Measurements from ENCODE around the gene PDE4B. TPM values are rescaled to one million over a fixed set of nuclear protein-coding genes. Genes with fewer than 3 reads are reported as not detected.
A peak's percentile ranks its signal among the peaks of the same experiment; 100 is the strongest.

The PDE4B gene
- total RNA-seq, 4 donors from 2014 or later = 0.08 to 6.7 (median 3.4) TPM

DNA sequence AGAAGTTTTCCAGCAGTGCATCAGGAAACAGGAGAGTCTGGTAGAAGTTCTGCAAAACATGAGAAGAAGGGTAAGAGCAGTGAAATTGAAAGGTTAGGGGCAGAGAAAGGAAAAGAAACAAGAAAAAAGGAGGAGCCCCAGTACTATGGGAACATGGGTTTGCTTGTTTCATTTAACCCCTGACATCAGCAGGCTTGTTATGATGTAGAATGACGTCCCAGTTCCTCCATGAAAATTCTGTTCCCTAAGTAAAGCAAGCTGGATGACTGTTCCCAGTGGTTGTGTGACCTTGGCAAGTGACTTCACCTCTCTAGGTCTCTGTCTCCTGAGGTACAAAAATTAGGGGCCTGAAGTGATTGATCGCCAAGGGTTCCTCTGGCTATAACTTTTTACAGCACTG lies 472.6 kb downstream of the PDE4B start:
- H3K36me3 ChIP-seq = no peaks in the 10 kb centered on the region
- H3K9me3 ChIP-seq = no peaks in the 10 kb centered on the region
- DNase-seq = no peak
- no peak overlapping the region for H3K27ac ChIP-seq
- 72 to 86% methylated on average over 2 of the region's 2 CpGs for WGBS, 2 donors
- H3K27me3 ChIP-seq = no peaks in the 10 kb centered on the region
- intact Hi-C loops (cut with DNase I) = no loop called here
- TF ChIP-seq, protein P1, sequence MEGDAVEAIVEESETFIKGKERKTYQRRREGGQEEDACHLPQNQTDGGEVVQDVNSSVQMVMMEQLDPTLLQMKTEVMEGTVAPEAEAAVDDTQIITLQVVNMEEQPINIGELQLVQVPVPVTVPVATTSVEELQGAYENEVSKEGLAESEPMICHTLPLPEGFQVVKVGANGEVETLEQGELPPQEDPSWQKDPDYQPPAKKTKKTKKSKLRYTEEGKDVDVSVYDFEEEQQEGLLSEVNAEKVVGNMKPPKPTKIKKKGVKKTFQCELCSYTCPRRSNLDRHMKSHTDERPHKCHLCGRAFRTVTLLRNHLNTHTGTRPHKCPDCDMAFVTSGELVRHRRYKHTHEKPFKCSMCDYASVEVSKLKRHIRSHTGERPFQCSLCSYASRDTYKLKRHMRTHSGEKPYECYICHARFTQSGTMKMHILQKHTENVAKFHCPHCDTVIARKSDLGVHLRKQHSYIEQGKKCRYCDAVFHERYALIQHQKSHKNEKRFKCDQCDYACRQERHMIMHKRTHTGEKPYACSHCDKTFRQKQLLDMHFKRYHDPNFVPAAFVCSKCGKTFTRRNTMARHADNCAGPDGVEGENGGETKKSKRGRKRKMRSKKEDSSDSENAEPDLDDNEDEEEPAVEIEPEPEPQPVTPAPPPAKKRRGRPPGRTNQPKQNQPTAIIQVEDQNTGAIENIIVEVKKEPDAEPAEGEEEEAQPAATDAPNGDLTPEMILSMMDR (IDR thresholded peaks at IDR 0.05) = no peak
- no peak for TF ChIP-seq POLR2A (IDR thresholded peaks at IDR 0.05)
- no peak overlapping the region for H3K4me3 ChIP-seq
- peaks cover 6 to 41% (median 24%) of the 10 kb centered on the region in 3 donors for H3K4me1 ChIP-seq

GRCh38 chr1:66265796-66266195 lies 473.1 kb downstream of the PDE4B start:
- WGBS, 2 donors = 70 to 81% methylated on average over 3 of the region's 3 CpGs
- DNase-seq = no peak

DNA sequence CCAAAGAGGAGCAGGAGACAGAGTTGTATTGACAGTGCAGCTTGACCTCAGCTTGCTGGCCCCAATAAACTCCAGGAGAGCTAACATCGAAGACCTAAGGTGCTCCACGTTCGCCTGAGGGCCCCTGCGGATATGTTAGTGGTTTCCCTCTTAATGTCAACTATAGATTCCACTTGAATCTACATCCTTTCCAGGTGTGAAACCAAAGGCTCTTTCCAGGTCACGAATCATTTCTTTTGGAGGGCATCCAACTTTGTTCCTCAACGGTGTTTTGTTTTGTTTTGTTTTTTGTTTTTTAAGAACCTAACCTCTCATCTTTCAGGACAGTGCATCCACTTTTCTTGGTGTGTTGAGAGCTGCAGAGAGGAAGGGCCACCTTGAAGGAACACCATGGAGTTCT lies 473.7 kb downstream of the PDE4B start:
- Histone ChIP-seq H3K27ac (peak overlapping the region in 3 of 4 donors; percentile 13 to 40 (median 33)), H3K4me1 (peaks cover 9 to 44% (median 26%) of the 10 kb centered on the region in 3 donors), H3K4me3 (no peak overlapping the region), H3K27me3 (no peaks in the 10 kb centered on the region), H3K9me3 (no peaks in the 10 kb centered on the region), H3K36me3 (no peaks in the 10 kb centered on the region)
- TF ChIP-seq, protein P1 (IDR thresholded peaks at IDR 0.05) = no peak
- no peak for TF ChIP-seq POLR2A (IDR thresholded peaks at IDR 0.05)
- no peak for DNase-seq
- intact Hi-C loops (cut with DNase I) = no loop called here
- WGBS, 2 donors = 32 to 52% methylated on average over 6 of the region's 6 CpGs

More at GRCh38 chr1:66265796-66266195, 473.1 kb downstream of the PDE4B start:
- Histone ChIP-seq H3K4me1 (peaks cover 8 to 46% (median 27%) of the 10 kb centered on the region in 3 donors), H3K36me3 (no peaks in the 10 kb centered on the region), H3K27ac (peak overlapping the region in 1 of 4 donors; percentile 31), H3K4me3 (no peak overlapping the region), H3K27me3 (no peaks in the 10 kb centered on the region), H3K9me3 (no peaks in the 10 kb centered on the region)
- intact Hi-C loops (cut with DNase I) = no loop called here
- no peak for TF ChIP-seq POLR2A (IDR thresholded peaks at IDR 0.05)
- TF ChIP-seq, protein P1 (IDR thresholded peaks at IDR 0.05) = no peak

- H3K4me1 ChIP-seq = peaks cover 13 to 44% (median 28%) of the 10 kb centered on the region in 3 donors
- WGBS, 2 donors = 34 to 57% methylated on average over 3 of the region's 3 CpGs
- H3K4me3 ChIP-seq = no peak overlapping the region
- H3K27me3 ChIP-seq = no peaks in the 10 kb centered on the region
- intact Hi-C loops (cut with DNase I) = no loop called here
- DNase-seq = no peak
- H3K27ac ChIP-seq = peak overlapping the region in 3 of 4 donors; percentile 13 to 40 (median 33)
- H3K9me3 ChIP-seq = no peaks in the 10 kb centered on the region
- no peak for TF ChIP-seq POLR2A (IDR thresholded peaks at IDR 0.05)
- TF ChIP-seq, protein P1 (IDR thresholded peaks at IDR 0.05) = no peak
- no peaks in the 10 kb centered on the region for H3K36me3 ChIP-seq
Measured at GRCh38 chr1:66266756-66267155, 474.1 kb downstream of the PDE4B start.

DNA sequence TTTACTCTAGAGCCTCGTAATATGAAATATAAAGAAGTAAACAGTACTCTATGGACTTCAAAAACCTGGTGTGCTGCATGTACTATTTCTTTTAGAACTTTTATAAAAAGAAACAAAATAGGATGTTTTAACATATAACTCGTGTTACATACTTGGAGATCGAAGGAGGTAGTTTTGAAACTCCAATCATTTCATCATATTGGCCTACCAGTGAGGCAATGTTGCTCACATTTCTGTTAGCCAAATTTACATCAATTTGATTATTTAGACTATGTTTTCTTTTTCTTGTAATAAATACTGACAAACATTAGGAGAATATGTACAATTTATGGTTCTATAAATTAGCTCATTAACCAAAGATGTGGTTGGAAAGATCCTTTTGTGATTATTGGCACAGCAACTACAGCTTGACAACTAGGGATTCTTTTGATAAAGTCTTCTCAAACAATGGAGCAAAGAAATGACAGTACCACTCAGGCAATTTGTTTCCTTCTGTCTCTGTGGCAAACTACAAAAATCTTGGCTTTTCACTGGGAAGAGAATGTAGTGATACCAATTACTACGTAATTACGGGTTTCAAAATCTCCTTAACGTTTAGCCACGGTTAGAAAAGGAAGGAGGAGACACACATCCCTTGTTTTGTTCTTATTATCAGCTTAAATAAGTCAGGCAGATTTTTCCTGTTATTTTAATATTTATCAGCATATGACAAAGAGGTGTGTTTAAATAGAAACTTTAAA lies 474.7 kb downstream of the PDE4B start:
- peaks cover 19 to 44% (median 34%) of the 10 kb centered on the region in 3 donors for H3K4me1 ChIP-seq
- TF ChIP-seq, protein P1 (IDR thresholded peaks at IDR 0.05) = no peak
- TF ChIP-seq POLR2A (IDR thresholded peaks at IDR 0.05) = no peak
- DNase-seq = no peak
- WGBS, 2 donors = 57 to 62% methylated on average over 7 of the region's 7 CpGs
- H3K9me3 ChIP-seq = no peaks in the 10 kb centered on the region
- peak overlapping the region in 3 of 4 donors; percentile 33 to 53 (median 48) for H3K27ac ChIP-seq
- no peaks in the 10 kb centered on the region for H3K36me3 ChIP-seq
- intact Hi-C loops (cut with DNase I) = no loop called here
- no peaks in the 10 kb centered on the region for H3K27me3 ChIP-seq
- H3K4me3 ChIP-seq = no peak overlapping the region

All from esophagus squamous epithelium (tissue), 5 donors.